Uterus (tissue), 2 donors: ENCODE data around the gene UBE2K.

Source experiments
- CTCF ChIP-seq, 4 experiments: fragments of 200-600 bp in 2 of 4; fragments of 450-650 bp in 2 of 4; sonication (generic) in 2 of 4; IDR thresholded peaks; one replicate each; pipeline ENCODE4 v1.5.1; 2016 to 2019; ENCODE audit warnings: antibody characterized with exemption in 4 of 4, mild to moderate bottlenecking in 2 of 4, moderate library complexity in 1 of 4
- POLR2A ChIP-seq, 2 donors: fragments of 450-650 bp; IDR thresholded peaks; one replicate each; pipeline ENCODE4 v1.6.1; 2016; ENCODE audit warnings: antibody characterized with exemption in 2 of 2, mild to moderate bottlenecking in 1 of 2, moderate library complexity in 1 of 2

- no peak for TF ChIP-seq CTCF (IDR thresholded peaks at IDR 0.05)
- TF ChIP-seq POLR2A (IDR thresholded peaks at IDR 0.05) = no peak
These were observed 124.0 kb downstream of the UBE2K start for GRCh38 chr4:39821951-39822350.
